Mesendoderm (in vitro differentiated cells): Measurements from ENCODE around the gene POLG. TPM values are rescaled to one million over a fixed set of nuclear protein-coding genes. Genes with fewer than 3 reads are reported as not detected.
"Not testable (repeated sequence)": the region's sequence is repeated elsewhere in the genome, so short reads cannot be mapped to it uniquely, and the experiment has no call there.

Experiments used
- DNase-seq: peaks from one replicate; pipeline ENCODE4 v3.0.0; 2013
- H2AK5ac ChIP-seq: 2 replicates; pipeline ENCODE4 v1.6.1; 2013; ENCODE audit warnings: low read length, inconsistent platforms
- H2BK120ac ChIP-seq: 2 replicates; pipeline ENCODE4 v1.6.1; 2013; ENCODE audit warnings: low read depth, mild to moderate bottlenecking, low read length, moderate library complexity, mixed read lengths
- H2BK15ac ChIP-seq: replicated peaks from 2 replicates; pipeline ENCODE4 v1.6.1; 2013; ENCODE audit warnings: low read depth, mild to moderate bottlenecking, moderate library complexity
- H2BK5ac ChIP-seq: 2 replicates; pipeline ENCODE4 v1.6.1; 2013; ENCODE audit warnings: low read length, inconsistent platforms
- H3K18ac ChIP-seq: 2 replicates; pipeline ENCODE4 v1.6.1; 2013; ENCODE audit warnings: mild to moderate bottlenecking, low read length, mixed read lengths
- H3K23ac ChIP-seq: one replicate; pipeline ENCODE4 v1.6.1; 2013; ENCODE audit warnings: low read length
- H3K27ac ChIP-seq: 2 replicates; pipeline ENCODE4 v1.5.1; 2013; ENCODE audit warnings: low read depth, mild to moderate bottlenecking, inconsistent platforms, low read length, moderate library complexity
- H3K27me3 ChIP-seq: 2 replicates; pipeline ENCODE4 v1.6.1; 2013; ENCODE audit warnings: low read length, control low read depth, mild to moderate bottlenecking, inconsistent platforms; ENCODE audit not compliant: insufficient read depth, poor library complexity
- H3K36me3 ChIP-seq: 2 replicates; pipeline ENCODE4 v1.6.1; 2013; ENCODE audit warnings: low read length, inconsistent platforms; ENCODE audit not compliant: control insufficient read depth, insufficient read depth
- H3K4ac ChIP-seq: one replicate; pipeline ENCODE4 v1.6.1; 2013; ENCODE audit warnings: low read depth, mild to moderate bottlenecking, low read length, moderate library complexity
- H3K4me1 ChIP-seq: 2 replicates; pipeline ENCODE4 v1.6.1; 2013; ENCODE audit warnings: low read depth, low read length, inconsistent platforms; ENCODE audit not compliant: control insufficient read depth
- H3K4me2 ChIP-seq: 2 replicates; pipeline ENCODE4 v1.6.1; 2013; ENCODE audit warnings: low read length
- H3K4me3 ChIP-seq: 2 replicates; pipeline ENCODE4 v1.5.1; 2013; ENCODE audit warnings: mild to moderate bottlenecking, low read length
- H3K56ac ChIP-seq: one replicate; pipeline ENCODE4 v1.6.1; 2013; ENCODE audit warnings: low read length
- H3K79me1 ChIP-seq: 2 replicates; pipeline ENCODE4 v1.6.1; 2013; ENCODE audit warnings: low read length, inconsistent platforms
- H3K79me2 ChIP-seq: 2 replicates; pipeline ENCODE4 v1.6.1; 2013; ENCODE audit warnings: mild to moderate bottlenecking, low read length; ENCODE audit not compliant: control insufficient read depth, insufficient read depth
- H3K9ac ChIP-seq: 2 replicates; pipeline ENCODE4 v1.6.1; 2013; ENCODE audit warnings: low read length, inconsistent platforms
- H4K5ac ChIP-seq: one replicate; pipeline ENCODE4 v1.6.1; 2013; ENCODE audit warnings: low read length
- H4K8ac ChIP-seq: one replicate; pipeline ENCODE4 v1.6.1; 2013; ENCODE audit warnings: low read depth, mild to moderate bottlenecking, control low read depth, low read length, moderate library complexity
- WGBS: extraction: QIAGEN DNeasy Blood & Tissue Kit; methylation state at CpG from one replicate; pipeline ENCODE4 v1.1.7; 2013; ENCODE audit warnings: low lambda C conversion rate, missing lambda C conversion rate; ENCODE audit not compliant: insufficient coverage; ENCODE audit errors: extremely low coverage; 5-methylcytosine and 5-hydroxymethylcytosine counted together
- small RNA-seq: library from polyadenylated mRNA; stranded (forward); fragments of <200 nt; extraction: miRNeasy Mini kit (QIAGEN cat#:217004); gene quantifications from one replicate; pipeline ENCODE3, GENCODE V24; 2013; ENCODE audit not compliant: insufficient read depth

The POLG gene

GRCh38 chr15:89278307-89278706 lies 56.3 kb downstream of the POLG start:
- Histone ChIP-seq H4K8ac (no peak overlapping the region), H2BK5ac (no peak overlapping the region), H3K79me1 (no peaks in the 10 kb centered on the region), H3K4ac (no peak overlapping the region), H3K4me2 (no peak overlapping the region), H3K79me2 (no peaks in the 10 kb centered on the region), H3K27ac (no peak overlapping the region), H4K5ac (no peak overlapping the region), H2BK15ac (no peak overlapping the region), H3K23ac (no peak overlapping the region), H3K27me3 (no peaks in the 10 kb centered on the region), H3K36me3 (peaks cover 4% of the 10 kb centered on the region), H3K4me3 (no peak overlapping the region), H3K4me1 (no peaks in the 10 kb centered on the region), H2BK120ac (no peak overlapping the region), H2AK5ac (no peak overlapping the region), H3K56ac (no peak overlapping the region), H3K9ac (no peak overlapping the region), H3K18ac (no peak overlapping the region)
- no peak for DNase-seq
- WGBS = no CpG with 5 or more reads among the region's 1 CpG

GRCh38 chr15:89277281-89277680 lies 57.3 kb downstream of the POLG start:
- not testable (repeated sequence) for H3K4me3 ChIP-seq, H3K56ac ChIP-seq, H2BK120ac ChIP-seq, H4K5ac ChIP-seq, H3K27ac ChIP-seq, H3K79me2 ChIP-seq, H3K9ac ChIP-seq, H2BK5ac ChIP-seq, H3K36me3 ChIP-seq, H3K4ac ChIP-seq, H3K23ac ChIP-seq, H4K8ac ChIP-seq, H3K79me1 ChIP-seq, H2BK15ac ChIP-seq, H2AK5ac ChIP-seq, H3K4me2 ChIP-seq, H3K18ac ChIP-seq, H3K4me1 ChIP-seq, DNase-seq, H3K27me3 ChIP-seq
- no CpG with 5 or more reads among the region's 4 CpGs for WGBS

Small RNAs within 50 kb of the gene (small RNA-seq; reads per million reads assigned to genes)
- not detected for gene MIR6766
